GM08714 (cell line): ENCODE results near the gene SRSF9.
"Not testable (repeated sequence)": the region's sequence is repeated elsewhere in the genome, so short reads cannot be mapped to it uniquely, and the experiment has no call there.

Experiments used
- H3K4me3 ChIP-seq: fragments of 200-500 bp; sonication (Bioruptor generic); 2 replicates; pipeline ENCODE4 v1.5.1; 2014; ENCODE audit warnings: mild to moderate bottlenecking, low read length, inconsistent platforms
- ZNF274 ChIP-seq: IDR thresholded peaks from 2 replicates; pipeline ENCODE4 v1.6.1; 2012; ENCODE audit warnings: mild to moderate bottlenecking, low read depth, low read length

SRSF9 gene

DNA sequence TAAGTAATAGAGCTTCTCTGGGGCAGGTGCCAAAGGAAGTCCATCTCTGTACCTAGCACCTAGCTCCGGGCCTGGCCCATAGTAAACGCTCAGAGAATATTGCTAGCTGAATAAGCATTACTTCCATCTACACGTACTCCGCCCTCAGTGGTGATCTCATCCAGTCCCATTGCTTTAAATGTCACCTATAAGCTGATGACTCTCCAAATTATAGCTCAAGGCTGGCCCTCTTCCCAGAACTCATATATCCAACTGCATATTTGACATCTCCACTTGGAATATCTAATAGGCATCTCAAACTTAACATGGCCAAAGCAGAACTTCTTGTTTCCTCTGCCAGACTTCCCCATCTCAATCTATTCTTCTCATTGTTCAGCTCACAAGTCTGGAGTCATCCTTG is 19.5 kb upstream of the SRSF9 start:
- TF ChIP-seq ZNF274 = no peak
- H3K4me3 ChIP-seq = no peak overlapping the region

DNA sequence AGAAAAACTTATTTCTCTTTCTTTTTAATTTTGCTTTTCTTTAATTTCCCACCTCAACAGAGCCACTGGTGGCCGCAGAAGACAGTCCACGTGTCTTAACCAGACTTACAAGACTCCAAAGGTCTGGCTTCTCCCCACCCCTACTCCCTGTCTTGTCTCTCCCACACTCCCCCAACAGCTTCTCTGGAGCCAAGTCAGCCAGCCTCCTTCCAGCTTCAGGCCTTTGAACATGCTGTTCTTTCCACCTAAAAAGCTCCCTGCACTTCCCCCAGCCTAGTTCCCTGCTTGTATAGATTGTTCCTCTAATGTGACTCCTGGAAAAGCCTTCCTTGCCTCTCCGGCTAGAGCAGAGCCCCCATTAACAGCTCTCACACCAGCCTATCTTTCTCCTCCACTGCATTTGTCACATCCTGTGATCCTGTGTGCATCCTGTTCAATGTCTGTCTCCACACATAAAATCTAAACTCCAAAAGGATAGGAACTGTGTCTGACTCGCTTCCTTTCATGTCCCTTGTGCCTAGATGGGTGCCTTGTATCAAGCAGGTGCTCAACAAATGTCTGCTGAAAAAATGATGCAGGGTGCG is 18.6 kb upstream of the SRSF9 start:
- H3K4me3 ChIP-seq = no peak overlapping the region
- no peak for TF ChIP-seq ZNF274

DNA sequence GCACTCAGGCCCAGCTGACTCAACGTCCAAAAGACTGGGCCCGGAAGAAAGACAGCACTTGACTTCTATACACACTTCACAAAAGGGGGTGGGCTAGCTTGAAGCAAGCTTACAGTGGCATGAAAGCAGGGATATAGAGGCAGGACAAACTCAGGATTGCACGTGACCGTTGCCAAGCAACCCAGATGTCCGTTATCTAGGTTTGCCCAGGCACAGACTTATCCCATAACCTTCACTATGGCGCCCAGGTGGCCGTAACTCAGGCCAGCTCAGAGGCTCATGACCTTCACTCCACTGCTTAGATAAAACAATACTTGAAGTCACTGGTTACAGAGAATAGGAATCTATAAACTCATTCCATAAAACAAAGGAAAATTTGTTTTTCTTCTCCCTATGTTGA is 18.0 kb upstream of the SRSF9 start:
- not testable (repeated sequence) for H3K4me3 ChIP-seq

DNA sequence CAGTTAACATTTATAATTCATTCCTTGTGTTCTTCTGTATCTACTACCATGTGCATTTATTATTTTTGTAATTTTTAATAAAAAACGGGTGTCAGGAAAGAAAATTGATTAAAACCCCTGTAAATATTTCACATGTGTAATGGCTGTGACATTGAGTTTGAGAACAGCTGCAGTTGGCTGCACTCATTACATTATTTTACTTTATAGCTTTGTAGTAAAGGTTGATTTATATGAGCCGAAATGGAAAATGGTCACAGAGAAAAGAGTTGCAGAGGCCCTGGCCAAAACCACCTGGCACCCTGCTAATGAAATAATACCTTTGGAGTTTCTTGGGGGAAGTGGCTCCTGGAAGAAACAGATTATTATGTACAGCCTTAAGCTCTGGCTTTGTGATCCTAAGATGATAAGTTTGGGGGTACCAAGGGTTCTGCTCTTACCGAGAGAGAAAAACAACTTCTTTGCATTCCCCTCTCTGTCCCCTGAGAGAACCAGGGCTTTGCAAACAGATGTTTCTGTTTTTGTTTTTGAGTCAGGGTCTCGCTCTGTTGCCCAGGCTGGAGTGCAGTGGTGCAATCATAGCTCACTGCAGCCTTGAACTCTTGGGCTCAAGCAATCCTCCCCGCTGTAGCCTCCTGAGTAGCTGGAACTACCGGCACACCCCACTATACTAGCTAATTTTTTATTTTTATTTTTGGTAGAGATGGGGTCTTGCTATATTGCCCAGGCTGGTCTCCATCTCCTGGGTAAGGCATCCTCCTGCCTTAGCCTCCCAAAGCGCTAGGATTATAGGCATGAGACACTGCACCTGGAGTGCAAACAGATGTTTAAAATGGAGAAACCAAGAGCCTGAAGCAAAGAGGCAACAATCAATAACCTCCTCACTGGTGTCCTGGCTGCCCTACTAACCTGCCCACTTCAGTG is 16.7 kb upstream of the SRSF9 start:
- no peak overlapping the region for H3K4me3 ChIP-seq
- TF ChIP-seq ZNF274 = no peak

DNA sequence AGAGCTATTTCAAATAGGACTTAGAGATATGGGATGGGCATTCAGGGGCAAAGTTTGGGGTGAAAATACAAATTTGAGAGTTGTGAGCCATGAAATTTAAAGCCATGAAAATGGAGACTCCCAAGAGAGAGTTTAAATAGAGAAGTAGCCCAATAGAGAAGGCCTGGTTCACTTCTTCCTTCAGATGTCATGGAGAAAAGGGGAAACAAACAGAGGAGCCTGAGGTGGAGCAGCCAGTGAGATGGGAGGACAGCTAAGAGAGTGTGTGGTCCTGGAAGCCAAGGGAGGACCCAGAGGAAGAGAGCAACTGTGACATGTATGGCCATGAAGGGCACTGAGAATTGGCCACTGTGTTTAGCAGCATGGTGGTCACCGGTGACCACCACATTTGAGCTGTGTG is 14.1 kb upstream of the SRSF9 start:
- TF ChIP-seq ZNF274 = no peak
- no peak overlapping the region for H3K4me3 ChIP-seq

DNA sequence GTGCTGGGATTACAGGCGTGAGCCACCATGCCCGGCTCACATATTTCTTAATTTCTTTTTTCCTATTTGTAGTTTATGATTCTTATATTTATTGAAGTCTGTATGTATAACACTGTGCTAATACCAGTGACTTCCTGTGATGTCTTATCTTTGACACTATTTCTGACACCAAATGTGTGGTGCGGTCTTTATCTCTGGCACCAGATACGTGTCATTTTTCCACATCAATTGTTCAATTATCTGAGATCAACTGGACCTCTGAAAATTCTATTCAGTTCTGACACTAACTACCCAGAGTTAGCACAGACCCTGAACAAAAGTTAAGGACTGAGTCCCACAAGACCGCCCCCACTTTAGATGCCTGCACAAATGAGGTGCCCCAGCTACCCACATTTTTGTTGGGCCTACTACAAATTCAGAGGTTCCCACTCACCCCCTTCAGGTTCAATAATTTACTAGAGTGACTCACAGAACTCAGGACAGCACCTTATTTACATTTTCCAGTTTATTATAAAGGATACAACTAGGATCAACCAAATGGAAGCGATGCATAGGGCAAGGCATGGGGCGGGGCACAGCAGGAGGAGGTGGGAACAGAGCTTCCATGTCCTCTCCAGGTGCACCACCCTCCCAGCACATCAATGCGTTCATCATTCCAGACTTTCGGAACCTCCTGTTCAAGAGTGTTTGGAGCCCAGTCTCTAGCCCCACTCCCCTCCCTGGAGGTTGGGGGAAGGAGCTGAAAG is 11.6 kb upstream of the SRSF9 start:
- no peak overlapping the region for H3K4me3 ChIP-seq
- TF ChIP-seq ZNF274 = no peak

DNA sequence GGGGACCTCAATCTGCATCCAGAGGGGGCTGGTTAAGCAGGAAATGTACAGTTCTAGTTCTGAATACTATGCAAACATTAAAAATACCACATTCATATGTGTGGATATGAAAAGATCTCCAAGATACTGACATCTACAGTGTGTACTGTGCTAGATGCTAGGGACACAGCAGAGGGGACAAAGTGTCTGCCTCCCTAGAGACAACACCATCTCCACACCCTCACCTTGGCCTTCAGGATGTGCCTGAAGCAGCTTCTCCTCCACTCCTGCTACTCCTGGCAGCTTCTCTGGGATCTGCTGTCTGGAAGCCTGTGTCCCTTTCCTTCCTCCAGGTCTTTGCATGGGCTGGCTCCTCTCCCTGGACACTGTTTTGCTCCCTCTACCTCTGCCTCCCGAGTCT is 10.7 kb upstream of the SRSF9 start:
- no peak overlapping the region for H3K4me3 ChIP-seq
- TF ChIP-seq ZNF274 = no peak

DNA sequence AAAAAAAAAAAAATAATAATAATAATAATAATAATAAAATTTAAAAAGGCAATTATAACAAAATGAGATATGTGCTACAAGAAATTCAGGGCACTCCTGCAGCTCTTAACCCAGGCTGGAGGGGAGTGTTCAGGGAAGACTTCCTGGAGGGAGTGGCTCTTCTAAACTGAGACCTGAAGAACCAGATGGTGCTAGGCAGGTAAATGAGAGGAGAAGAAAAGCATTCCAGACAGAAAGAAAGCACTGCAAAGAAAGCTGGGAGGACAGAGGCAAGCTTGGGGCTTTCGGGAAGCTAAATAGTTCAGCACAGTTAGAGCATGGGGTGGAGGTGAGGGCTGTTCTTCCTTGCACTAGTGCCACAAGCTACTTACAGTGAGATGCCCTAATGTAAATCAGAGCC is 9.9 kb upstream of the SRSF9 start:
- no peak overlapping the region for H3K4me3 ChIP-seq
- TF ChIP-seq ZNF274 = no peak

DNA sequence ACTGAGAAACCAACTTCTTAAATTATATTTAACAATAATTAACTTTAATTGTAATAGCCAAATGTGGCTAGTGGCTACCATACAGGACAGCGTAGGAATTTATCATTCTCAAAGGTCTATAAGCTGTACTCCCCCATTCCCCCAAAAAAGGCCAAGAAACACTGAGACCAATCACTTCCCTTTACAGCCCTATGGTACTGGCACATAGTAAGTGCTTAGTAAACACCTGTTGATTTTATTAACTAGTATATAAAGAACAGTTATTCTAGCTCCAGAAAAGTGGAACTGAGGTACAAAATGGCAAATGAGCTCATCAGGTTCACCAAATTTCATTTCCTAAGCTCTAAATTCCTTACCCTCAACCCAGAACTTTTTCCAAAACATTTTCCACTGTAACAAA is 6.1 kb upstream of the SRSF9 start:
- H3K4me3 ChIP-seq = no peak overlapping the region
- no peak for TF ChIP-seq ZNF274

DNA sequence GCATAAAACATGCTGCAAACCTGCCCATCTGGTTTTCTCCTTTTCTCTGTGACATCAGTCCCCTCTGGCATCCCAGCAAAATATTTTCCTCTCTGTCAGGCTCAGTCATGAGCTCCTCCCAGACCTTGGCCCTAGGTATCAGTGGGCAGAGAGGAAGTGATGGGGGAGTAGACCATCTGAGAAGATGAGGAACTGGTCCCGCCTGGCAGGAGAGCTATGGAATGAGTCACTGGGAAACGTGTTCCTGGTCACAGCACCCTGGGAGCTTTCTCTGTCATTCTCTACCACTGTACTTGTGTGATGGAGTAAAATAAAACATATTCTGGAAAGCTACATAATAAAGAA is 5.0 kb upstream of the SRSF9 start:
- no peak for TF ChIP-seq ZNF274

DNA sequence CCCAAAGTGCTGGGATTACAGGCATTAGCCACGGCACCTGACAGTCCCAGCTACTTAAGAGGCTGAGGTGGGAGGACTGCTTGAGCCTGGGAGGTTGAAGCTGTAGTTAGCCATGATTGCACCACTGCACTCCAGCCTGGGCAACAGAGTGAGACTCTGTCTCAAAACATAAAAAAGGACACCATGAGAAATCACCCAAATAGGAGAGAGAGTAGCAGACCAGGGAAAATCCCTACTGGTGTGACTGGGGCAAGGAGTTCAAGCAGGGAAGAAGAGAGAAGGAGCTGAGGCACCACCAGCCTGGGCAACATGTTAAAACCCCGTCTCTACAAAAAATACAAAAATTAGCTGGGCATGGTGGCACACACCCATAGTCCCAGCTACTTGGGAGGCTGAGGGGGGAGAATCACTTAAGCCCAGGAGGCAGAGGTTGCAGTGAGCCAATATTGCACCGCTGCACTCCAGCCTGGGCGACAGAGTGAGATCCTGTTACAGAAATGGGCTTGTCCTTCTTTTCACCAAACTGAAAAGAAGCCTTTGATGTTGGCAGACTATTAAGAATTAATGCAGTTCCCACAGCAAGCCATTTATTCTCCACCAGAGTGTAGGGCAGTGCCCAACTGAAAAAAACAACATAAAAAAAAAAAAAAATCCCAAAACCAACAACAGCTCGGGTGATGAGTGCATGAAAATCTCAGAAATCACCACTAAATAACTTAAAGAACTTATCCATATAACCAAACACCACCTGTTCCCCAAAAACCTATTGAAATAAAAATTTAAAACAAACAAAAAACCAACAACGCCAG is 4.5 kb upstream of the SRSF9 start:
- TF ChIP-seq ZNF274 = no peak
- no peak overlapping the region for H3K4me3 ChIP-seq

More for the DNA sequence above, 5.0 kb upstream of the SRSF9 start:
- no peak overlapping the region for H3K4me3 ChIP-seq

DNA sequence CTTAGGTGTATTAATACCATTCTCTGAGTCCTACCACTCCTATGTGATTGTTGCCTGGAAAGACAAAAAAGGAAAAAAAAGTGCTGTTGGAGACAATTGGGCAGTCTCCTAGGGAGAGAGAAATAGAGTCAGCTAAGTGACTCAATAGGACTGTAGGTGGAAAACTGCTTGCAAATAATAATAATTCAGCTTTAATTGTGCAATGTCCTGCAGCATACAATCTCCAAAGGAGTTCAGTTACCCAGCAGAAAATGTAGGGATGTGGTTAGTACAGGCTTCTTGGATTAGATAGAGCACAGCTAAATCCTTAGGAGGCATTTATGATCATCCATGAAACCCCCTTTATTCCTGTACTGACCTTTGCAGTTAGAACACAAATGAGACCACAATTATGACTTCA is 3.0 kb upstream of the SRSF9 start:
- no peak for TF ChIP-seq ZNF274
- no peak overlapping the region for H3K4me3 ChIP-seq

DNA sequence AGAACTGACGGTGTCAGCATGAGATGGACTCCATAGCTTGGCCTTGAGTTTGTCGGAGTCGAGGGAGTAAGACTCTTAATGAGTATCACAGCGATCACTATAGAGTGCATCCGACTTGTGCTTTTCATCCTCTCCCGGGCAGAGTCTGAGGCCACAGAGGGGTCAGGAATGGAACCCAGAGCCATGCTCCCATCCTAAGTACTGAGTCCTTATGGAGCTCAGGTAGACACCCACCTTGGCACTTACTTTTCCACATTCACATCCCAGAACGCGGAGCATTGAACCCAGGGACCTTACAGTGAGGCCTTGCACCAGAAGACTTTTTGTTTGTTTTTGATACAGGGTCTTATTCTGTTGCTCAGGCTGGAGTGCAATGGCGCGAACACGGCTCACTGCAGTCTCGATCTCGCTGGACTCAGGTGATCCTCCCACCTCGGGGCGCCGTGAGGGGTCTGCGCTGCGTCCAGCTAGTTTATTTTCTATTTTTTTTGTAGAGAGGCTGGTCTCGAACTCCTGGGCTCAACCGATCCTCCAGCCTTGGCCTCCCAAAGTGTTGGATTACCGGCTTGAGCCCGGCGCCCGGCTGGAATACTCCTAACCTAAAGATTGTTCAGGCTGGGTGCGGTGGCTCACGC is 719 bp upstream of the SRSF9 start:
- H3K4me3 ChIP-seq = peak overlapping the region; percentile 77
- TF ChIP-seq ZNF274 = no peak
